Muscle layer of duodenum (tissue), 2 donors: ENCODE results near the gene CENPX.

ENCODE experiments used
- H3K27ac ChIP-seq: one replicate; pipeline ENCODE4 v1.7.0; 2013; ENCODE audit warnings: mild to moderate bottlenecking, low read length
- H3K27me3 ChIP-seq: one replicate; pipeline ENCODE4 v1.7.0; 2013; ENCODE audit warnings: low read depth, mild to moderate bottlenecking, control low read depth, low read length
- H3K36me3 ChIP-seq, 2 donors: one replicate each; pipeline ENCODE4 v1.7.0; 2013; ENCODE audit warnings: low read length in 2 of 2, control low read depth in 1 of 2, mild to moderate bottlenecking in 1 of 2; ENCODE audit not compliant: insufficient read depth in 2 of 2, control insufficient read depth in 1 of 2
- H3K4me1 ChIP-seq, 2 donors: one replicate each; pipeline ENCODE4 v1.7.0; 2013; ENCODE audit warnings: low read length in 2 of 2, mild to moderate bottlenecking in 2 of 2, control low read depth in 1 of 2, moderate library complexity in 1 of 2; ENCODE audit not compliant: insufficient read depth in 2 of 2, control insufficient read depth in 1 of 2
- H3K4me3 ChIP-seq, 2 donors: one replicate each; pipeline ENCODE4 v1.7.0; 2013; ENCODE audit warnings: low read length in 2 of 2, low read depth in 1 of 2, mild to moderate bottlenecking in 1 of 2
- H3K9me3 ChIP-seq, 2 donors: one replicate each; pipeline ENCODE4 v1.7.0; 2013; ENCODE audit warnings: low read length in 2 of 2, control low read depth in 1 of 2, mild to moderate bottlenecking in 1 of 2; ENCODE audit not compliant: control insufficient read depth in 1 of 2
- donor health status: healthy.

Gene CENPX

GRCh38 chr17:82018989-82019689 lies 3.5 kb downstream of the CENPX start:
- Histone ChIP-seq H3K4me3 (no peak overlapping the region), H3K4me1 (peaks cover 9 to 23% of the 10 kb centered on the region in 2 donors), H3K27me3 (no peaks in the 10 kb centered on the region), H3K9me3 (no peaks in the 10 kb centered on the region), H3K36me3 (peaks cover 0 to 14% of the 10 kb centered on the region in 2 donors), H3K27ac (no peak overlapping the region)

DNA sequence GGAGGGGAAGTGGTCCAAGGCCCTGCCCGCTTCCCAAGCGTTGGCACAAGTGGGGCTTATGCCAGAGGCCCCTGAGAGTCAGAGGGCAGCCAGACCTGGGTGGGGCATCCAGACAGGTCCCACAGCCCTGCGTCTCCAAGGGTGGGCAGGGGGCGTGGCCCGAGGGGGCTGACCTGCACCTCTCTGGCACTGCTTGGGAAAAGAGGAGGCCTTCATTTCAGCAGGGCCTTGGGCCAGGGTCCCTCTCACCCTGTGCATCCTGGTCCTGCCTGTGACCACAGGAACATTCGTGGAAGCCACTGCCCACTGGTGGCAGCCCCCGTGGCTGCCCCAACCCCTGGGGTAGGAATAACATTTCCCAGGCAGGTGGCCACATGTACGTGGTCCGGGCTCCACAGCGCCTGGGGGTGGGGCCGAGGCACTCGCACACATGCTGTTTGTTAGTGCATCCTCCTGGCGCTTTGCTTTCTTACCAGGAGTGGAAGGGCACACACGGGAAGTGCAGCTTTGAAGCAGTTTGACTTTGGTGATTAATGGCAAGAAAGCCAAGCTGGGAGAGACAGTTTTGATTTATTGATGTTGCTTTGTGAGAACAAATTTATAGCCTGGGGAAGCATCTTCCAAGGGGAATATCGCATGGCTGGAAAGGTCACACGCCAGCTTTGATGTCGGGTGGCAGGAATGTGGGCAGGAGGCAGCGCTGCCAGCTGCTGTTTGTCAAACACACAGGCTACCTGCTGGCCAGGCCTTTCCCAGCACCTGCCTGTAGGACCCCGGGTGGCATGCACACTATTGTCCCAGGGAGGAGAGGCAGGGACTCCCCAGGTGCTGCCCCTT lies 4.3 kb downstream of the CENPX start:
- peaks cover 0 to 14% of the 10 kb centered on the region in 2 donors for H3K36me3 ChIP-seq
- H3K27ac ChIP-seq = no peak overlapping the region
- H3K4me1 ChIP-seq = peaks cover 5 to 15% of the 10 kb centered on the region in 2 donors
- H3K4me3 ChIP-seq = no peak overlapping the region
- H3K27me3 ChIP-seq = no peaks in the 10 kb centered on the region
- no peaks in the 10 kb centered on the region for H3K9me3 ChIP-seq

DNA sequence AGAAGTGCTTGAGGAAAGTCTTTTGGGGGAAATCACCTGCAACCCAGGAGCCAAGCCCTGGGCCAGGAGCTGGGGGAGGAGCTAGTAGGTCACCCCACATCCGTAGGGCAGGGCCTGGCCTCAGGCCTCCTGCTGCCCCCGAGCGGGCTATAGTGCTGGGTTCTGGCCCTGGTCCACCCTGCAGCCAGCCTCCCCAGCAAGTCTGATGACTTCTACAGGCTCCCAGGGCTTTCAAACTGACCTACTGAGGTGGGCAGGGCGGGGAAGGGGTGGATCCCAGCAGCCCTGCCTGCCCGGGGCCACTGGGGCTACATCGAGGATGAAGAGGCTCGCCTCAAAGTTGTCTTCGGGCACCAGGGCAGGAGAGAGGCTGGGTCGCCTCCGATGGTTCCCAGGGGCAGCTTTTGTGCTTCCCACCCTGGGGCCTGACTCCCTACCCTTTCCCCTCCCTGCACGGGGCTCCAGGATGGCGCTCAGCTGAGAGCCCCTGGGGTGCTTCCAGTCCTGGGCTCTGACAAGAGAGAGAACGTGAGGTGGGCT lies 5.0 kb downstream of the CENPX start:
- peaks cover 5 to 18% of the 10 kb centered on the region in 2 donors for H3K4me1 ChIP-seq
- no peak overlapping the region for H3K4me3 ChIP-seq
- H3K36me3 ChIP-seq = peaks cover 0 to 14% of the 10 kb centered on the region in 2 donors
- H3K27me3 ChIP-seq = no peaks in the 10 kb centered on the region
- H3K9me3 ChIP-seq = no peaks in the 10 kb centered on the region
- H3K27ac ChIP-seq = no peak overlapping the region

DNA sequence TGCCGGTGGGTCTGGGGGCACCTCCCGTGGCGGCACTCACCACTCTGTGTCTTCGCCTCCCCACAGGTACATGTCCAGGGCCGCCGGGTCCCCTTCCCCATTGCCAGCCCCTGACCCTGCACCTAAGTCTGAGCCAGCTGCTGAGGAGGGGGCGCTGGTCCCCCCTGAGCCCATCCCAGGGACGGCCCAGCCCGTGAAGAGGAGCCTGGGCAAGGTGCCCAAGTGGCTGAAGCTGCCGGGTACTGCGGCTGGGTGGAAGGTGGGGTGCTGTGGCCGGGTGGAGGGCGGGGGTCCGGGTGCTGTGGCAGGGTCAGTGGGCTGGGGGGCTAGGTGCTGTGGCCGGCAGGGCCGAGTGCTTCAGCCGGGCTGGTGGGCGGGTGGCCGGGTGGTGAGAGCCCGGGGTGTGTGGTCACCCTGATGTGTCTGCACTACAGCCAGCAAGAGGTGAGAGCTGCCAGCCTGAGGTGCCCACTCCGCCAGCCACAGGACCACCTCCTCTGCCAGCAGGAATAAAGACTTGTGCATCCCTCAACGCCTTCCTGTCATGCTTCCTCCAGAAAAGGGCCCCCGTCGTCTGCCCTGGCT lies 5.7 kb downstream of the CENPX start:
- Histone ChIP-seq H3K9me3 (no peaks in the 10 kb centered on the region), H3K36me3 (peaks cover 0 to 14% of the 10 kb centered on the region in 2 donors), H3K27me3 (no peaks in the 10 kb centered on the region), H3K4me3 (no peak overlapping the region), H3K27ac (no peak overlapping the region), H3K4me1 (peaks cover 5 to 16% of the 10 kb centered on the region in 2 donors)

- H3K4me3 ChIP-seq = no peak overlapping the region
- H3K4me1 ChIP-seq = peaks cover 0 to 9% of the 10 kb centered on the region in 2 donors
- H3K27ac ChIP-seq = no peak overlapping the region
- peaks cover 0 to 14% of the 10 kb centered on the region in 2 donors for H3K36me3 ChIP-seq
- H3K9me3 ChIP-seq = no peaks in the 10 kb centered on the region
- H3K27me3 ChIP-seq = no peaks in the 10 kb centered on the region
These were observed 6.4 kb downstream of the CENPX start for GRCh38 chr17:82016061-82016874.

GRCh38 chr17:82015311-82015971 lies 7.2 kb downstream of the CENPX start:
- Histone ChIP-seq H3K4me1 (peaks cover 0 to 6% of the 10 kb centered on the region in 2 donors), H3K27ac (no peak overlapping the region), H3K27me3 (no peaks in the 10 kb centered on the region), H3K36me3 (peaks cover 0 to 14% of the 10 kb centered on the region in 2 donors), H3K9me3 (no peaks in the 10 kb centered on the region), H3K4me3 (no peak overlapping the region)

- Histone ChIP-seq H3K27ac (no peak overlapping the region), H3K36me3 (peaks cover 0 to 14% of the 10 kb centered on the region in 2 donors), H3K27me3 (no peaks in the 10 kb centered on the region), H3K4me3 (no peak overlapping the region), H3K9me3 (no peaks in the 10 kb centered on the region), H3K4me1 (peaks cover 0 to 6% of the 10 kb centered on the region in 2 donors)
These were observed 7.7 kb downstream of the CENPX start for GRCh38 chr17:82014971-82015310.

GRCh38 chr17:82014432-82014831 lies 8.2 kb downstream of the CENPX start:
- no peak overlapping the region for H3K27ac ChIP-seq

DNA sequence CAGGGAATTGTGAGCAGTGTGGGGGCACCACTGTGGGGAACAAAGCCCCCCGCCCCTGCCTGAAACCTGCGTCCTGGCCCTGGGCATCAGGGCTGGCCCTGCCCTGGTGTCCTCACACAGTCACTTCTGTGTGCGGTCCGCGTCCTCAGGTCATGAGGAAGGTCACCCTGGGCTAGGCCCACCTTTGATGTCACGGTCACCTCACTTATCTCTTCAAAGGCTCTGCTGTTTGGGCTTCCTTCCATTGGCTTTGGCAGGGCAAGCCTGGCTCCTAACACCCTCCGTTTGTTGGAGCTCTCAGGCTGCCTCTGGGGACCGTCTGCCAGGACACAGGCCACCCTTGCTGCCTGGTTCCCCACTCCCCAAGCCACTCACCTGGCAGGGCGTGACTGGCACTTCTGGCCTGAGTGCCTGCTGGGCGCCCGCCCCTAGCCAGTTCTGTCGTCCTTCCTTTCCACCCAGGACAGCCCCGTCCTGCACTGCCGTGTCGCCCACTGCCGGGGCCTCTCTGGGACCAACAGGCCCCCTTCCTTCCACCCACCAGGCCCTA lies 8.8 kb downstream of the CENPX start:
- no peak overlapping the region for H3K4me3 ChIP-seq
- no peaks in the 10 kb centered on the region for H3K27me3 ChIP-seq
- H3K9me3 ChIP-seq = no peaks in the 10 kb centered on the region
- H3K27ac ChIP-seq = no peak overlapping the region
- H3K36me3 ChIP-seq = peaks cover 0 to 19% of the 10 kb centered on the region in 2 donors
- peaks cover 0 to 6% of the 10 kb centered on the region in 2 donors for H3K4me1 ChIP-seq

More at GRCh38 chr17:82014432-82014831, 8.2 kb downstream of the CENPX start:
- no peaks in the 10 kb centered on the region for H3K27me3 ChIP-seq
- H3K4me1 ChIP-seq = peaks cover 0 to 6% of the 10 kb centered on the region in 2 donors
- H3K9me3 ChIP-seq = no peaks in the 10 kb centered on the region
- peaks cover 0 to 15% of the 10 kb centered on the region in 2 donors for H3K36me3 ChIP-seq
- no peak overlapping the region for H3K4me3 ChIP-seq

DNA sequence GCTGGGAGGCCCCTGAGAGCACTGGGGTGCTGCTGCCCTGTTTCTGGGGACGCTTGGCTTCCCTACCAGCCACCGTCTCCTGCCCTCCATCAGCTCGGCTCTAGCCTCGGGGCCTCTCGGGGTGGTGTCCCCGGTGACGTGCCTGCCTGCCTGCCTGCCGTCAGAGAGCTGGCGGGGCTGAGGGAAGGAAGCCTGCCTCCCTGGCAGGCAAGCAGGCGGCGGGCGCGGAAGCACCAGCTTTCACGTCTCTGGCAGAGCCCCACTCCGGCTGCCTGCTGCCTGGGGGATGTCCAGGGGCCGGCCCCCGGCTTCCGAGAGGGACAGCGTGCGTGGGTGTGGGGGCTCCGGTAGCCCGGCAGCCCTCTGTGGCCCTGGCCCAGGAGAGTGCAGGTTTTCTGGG lies 9.3 kb downstream of the CENPX start:
- H3K4me3 ChIP-seq = no peak overlapping the region
- peaks cover 0 to 15% of the 10 kb centered on the region in 2 donors for H3K36me3 ChIP-seq
- H3K4me1 ChIP-seq = peaks cover 0 to 6% of the 10 kb centered on the region in 2 donors
- H3K9me3 ChIP-seq = no peaks in the 10 kb centered on the region
- H3K27ac ChIP-seq = no peak overlapping the region
- H3K27me3 ChIP-seq = no peaks in the 10 kb centered on the region
